ENCODE measurements around the gene DNAJC4.

GRCh38 chr11:64207256-64208085 is 22.9 kb upstream of the DNAJC4 start:
- no peak for TF ChIP-seq CTCF (conservative IDR thresholded peaks at IDR 0.05 in 1 of 2, IDR thresholded peaks at IDR 0.05 in 1 of 2; ENCODE audit: low read depth in 1 of 2, low read length in 2 of 2)
- no peak for TF ChIP-seq EZH2 (IDR thresholded peaks at IDR 0.05; ENCODE audit: low read length, missing control alignments)

Data from fibroblast of lung (primary cell).